RKO (cell line): ENCODE results near the gene FIGNL2.

Experiments used
- DNase-seq: peaks from one replicate; pipeline ENCODE4 v3.0.0-alpha.2; 2016; ENCODE audit warnings: low spot score

The FIGNL2 gene

DNA sequence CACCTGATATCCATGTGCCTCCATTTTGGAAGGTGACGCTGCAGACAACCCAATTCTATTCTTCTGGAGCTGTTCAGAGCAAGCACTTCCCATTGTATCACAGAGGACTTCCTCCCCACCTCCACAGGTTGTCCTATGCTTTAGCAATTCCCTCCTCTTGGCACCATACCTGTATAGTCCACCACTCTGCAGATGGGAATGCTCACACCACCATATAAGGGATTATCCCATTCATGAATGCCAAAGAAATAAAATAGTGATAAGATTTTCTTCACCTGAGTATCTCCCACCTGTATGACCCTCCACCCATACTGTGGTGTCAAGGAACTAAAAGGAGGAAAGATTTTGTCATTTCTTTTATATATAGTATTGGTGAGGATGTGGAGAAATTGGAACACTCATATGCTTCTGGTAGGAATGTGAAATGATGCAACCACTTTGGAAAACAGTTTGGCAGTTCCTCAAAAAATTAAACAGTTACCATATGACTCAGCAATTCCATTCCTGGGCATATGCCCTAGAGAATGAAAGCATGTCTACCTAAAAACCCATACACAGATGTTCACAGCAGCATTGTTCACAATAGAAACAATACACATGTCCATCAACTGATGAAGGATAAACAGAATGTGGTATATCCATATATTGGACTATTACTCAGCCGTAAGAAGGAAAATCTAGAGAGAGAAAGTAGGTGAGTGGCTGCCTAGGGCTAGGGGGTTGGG lies 75.2 kb downstream of the FIGNL2 start:
- peak; percentile 11 for DNase-seq

DNA sequence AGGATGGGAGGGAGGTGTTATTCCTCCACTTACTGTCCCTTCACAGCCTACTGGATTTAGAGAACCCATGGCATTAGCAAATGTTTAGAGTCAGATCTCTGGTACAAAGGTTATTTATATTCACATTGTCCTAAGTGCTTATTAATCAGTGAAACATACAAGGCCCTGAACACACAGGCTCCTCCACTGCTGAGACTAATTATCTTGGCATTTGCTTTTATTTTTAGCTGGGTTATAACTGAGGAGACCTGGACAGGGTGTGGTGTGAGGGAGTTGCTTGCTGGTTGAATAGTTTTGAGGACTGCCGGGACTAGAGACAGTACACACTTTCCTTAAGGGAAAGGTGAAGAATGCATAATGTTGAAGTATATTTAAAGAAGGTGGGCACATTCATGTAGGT lies 77.5 kb downstream of the FIGNL2 start:
- no peak for DNase-seq
